Camera-type eye (tissue), 1 donor: ENCODE results near the gene EIF4E3. TPM values are rescaled to one million over a fixed set of nuclear protein-coding genes. Genes with fewer than 3 reads are reported as not detected.

Experiments
- total RNA-seq: library from RNA; depleted of rRNA; stranded (reverse); fragments of >200 nt; gene quantifications from one replicate; pipeline ENCODE4 v1.2.3, GENCODE V29; 2014

EIF4E3 gene
- 17.3 TPM for total RNA-seq

GRCh38 chr3:71725271-71725991, at the start of gene EIF4E3:
TSS of gene EIF4E3 (minus strand) at chr3:71725402. CDS start at chr3:71725367, 35 bp downstream.

GRCh38 chr3:71753701-71754609, 28.8 kb upstream of the EIF4E3 start, which contains the start of gene GPR27:
TSS of gene GPR27 (plus strand) at chr3:71753855. CDS start at chr3:71754050, 195 bp downstream.

Other genes starting within 250 kb of the EIF4E3 start
- 152 TPM for gene FOXP1, start 141.7 kb downstream of the EIF4E3 start, total RNA-seq
- 9.1 TPM for gene GPR27, start 28.5 kb upstream of the EIF4E3 start, total RNA-seq
- gene PROK2, start 59.7 kb upstream of the EIF4E3 start, total RNA-seq = 1.1 TPM